ENCODE results near the gene CRAMP1. TPM values are rescaled to one million over a fixed set of nuclear protein-coding genes. Genes with fewer than 3 reads are reported as not detected.

Gene CRAMP1
- polyA plus RNA-seq, 3 donors = 20.0 to 30.0 (median 21.2) TPM

- DNase-seq (ENCODE audit: extremely low read depth in 1 of 11, low read depth in 9 of 11, low spot score in 4 of 11) = no peak
Measured at GRCh38 chr16:1620391-1620790, 8.2 kb downstream of the CRAMP1 start.

GRCh38 chr16:1621851-1622250, 9.7 kb downstream of the CRAMP1 start:
- no peak for DNase-seq (ENCODE audit: extremely low read depth in 1 of 11, low read depth in 9 of 11, low spot score in 4 of 11)

- DNase-seq (ENCODE audit: extremely low read depth in 1 of 11, low read depth in 9 of 11, low spot score in 4 of 11) = no peak
Measured at GRCh38 chr16:1626327-1626726, 14.2 kb downstream of the CRAMP1 start.

GRCh38 chr16:1626776-1627175, 14.6 kb downstream of the CRAMP1 start:
- DNase-seq (ENCODE audit: extremely low read depth in 1 of 11, low read depth in 9 of 11, low spot score in 4 of 11) = no peak

- DNase-seq (ENCODE audit: extremely low read depth in 1 of 11, low read depth in 9 of 11, low spot score in 4 of 11) = no peak
Measured at GRCh38 chr16:1630450-1631213, 18.5 kb downstream of the CRAMP1 start.

GRCh38 chr16:1631230-1631629, 19.1 kb downstream of the CRAMP1 start:
- no peak for DNase-seq (ENCODE audit: extremely low read depth in 1 of 11, low read depth in 9 of 11, low spot score in 4 of 11)

- DNase-seq (ENCODE audit: extremely low read depth in 1 of 11, low read depth in 9 of 11, low spot score in 4 of 11) = no peak
Measured at GRCh38 chr16:1631931-1632637, 19.9 kb downstream of the CRAMP1 start.

- no peak for DNase-seq (ENCODE audit: extremely low read depth in 1 of 11, low read depth in 9 of 11, low spot score in 4 of 11)
Measured at GRCh38 chr16:1632638-1632970, 20.4 kb downstream of the CRAMP1 start.

- DNase-seq (ENCODE audit: extremely low read depth in 1 of 11, low read depth in 9 of 11, low spot score in 4 of 11) = no peak
Measured at GRCh38 chr16:1633310-1633709, 21.1 kb downstream of the CRAMP1 start.

- DNase-seq (ENCODE audit: extremely low read depth in 1 of 11, low read depth in 9 of 11, low spot score in 4 of 11) = no peak
Measured at GRCh38 chr16:1634541-1634940, 22.4 kb downstream of the CRAMP1 start.

GRCh38 chr16:1635070-1635469, 22.9 kb downstream of the CRAMP1 start:
- no peak for DNase-seq (ENCODE audit: extremely low read depth in 1 of 11, low read depth in 9 of 11, low spot score in 4 of 11)

- no peak for DNase-seq (ENCODE audit: extremely low read depth in 1 of 11, low read depth in 9 of 11, low spot score in 4 of 11)
Measured at GRCh38 chr16:1637526-1637925, 25.4 kb downstream of the CRAMP1 start.

- no peak for DNase-seq (ENCODE audit: extremely low read depth in 1 of 11, low read depth in 9 of 11, low spot score in 4 of 11)
Measured at GRCh38 chr16:1638757-1639156, 26.6 kb downstream of the CRAMP1 start.

- no peak for DNase-seq (ENCODE audit: extremely low read depth in 1 of 11, low read depth in 9 of 11, low spot score in 4 of 11)
Measured at GRCh38 chr16:1639282-1639681, 27.1 kb downstream of the CRAMP1 start.

GRCh38 chr16:1639860-1640259, 27.7 kb downstream of the CRAMP1 start:
- DNase-seq (ENCODE audit: extremely low read depth in 1 of 11, low read depth in 9 of 11, low spot score in 4 of 11) = no peak

GRCh38 chr16:1640261-1640941, 28.2 kb downstream of the CRAMP1 start:
- DNase-seq (ENCODE audit: extremely low read depth in 1 of 11, low read depth in 9 of 11, low spot score in 4 of 11) = no peak

- no peak for DNase-seq (ENCODE audit: extremely low read depth in 1 of 11, low read depth in 9 of 11, low spot score in 4 of 11)
Measured at GRCh38 chr16:1641261-1641660, 29.1 kb downstream of the CRAMP1 start.

GRCh38 chr16:1642148-1642547, 30.0 kb downstream of the CRAMP1 start:
- DNase-seq (ENCODE audit: extremely low read depth in 1 of 11, low read depth in 9 of 11, low spot score in 4 of 11) = no peak

GRCh38 chr16:1642753-1643152, 30.6 kb downstream of the CRAMP1 start:
- no peak for DNase-seq (ENCODE audit: extremely low read depth in 1 of 11, low read depth in 9 of 11, low spot score in 4 of 11)

- DNase-seq (ENCODE audit: extremely low read depth in 1 of 11, low read depth in 9 of 11, low spot score in 4 of 11) = no peak
Measured at GRCh38 chr16:1643521-1643920, 31.4 kb downstream of the CRAMP1 start.

Data from renal cortex interstitium (tissue), 11 donors.